H9 (cell line): Measurements from ENCODE around the gene CHRNA4. TPM values are rescaled to one million over a fixed set of nuclear protein-coding genes. Genes with fewer than 3 reads are reported as not detected.

ENCODE experiments used
- DNase-seq: peaks from one replicate; pipeline ENCODE4 v3.0.0-alpha.2; 2017
- H2AFZ ChIP-seq: one replicate; pipeline ENCODE4 v1.6.1; 2013; ENCODE audit warnings: mild to moderate bottlenecking, low read length, control low read depth, moderate library complexity
- H2AK5ac ChIP-seq: 2 replicates; pipeline ENCODE4 v1.6.1; 2013; ENCODE audit warnings: low read length, control low read depth, mixed read lengths; ENCODE audit not compliant: insufficient read length
- H2BK120ac ChIP-seq: one replicate; pipeline ENCODE4 v1.6.1; 2013; ENCODE audit warnings: low read depth, mild to moderate bottlenecking, low read length, control low read depth, inconsistent platforms; ENCODE audit not compliant: poor library complexity, severe bottlenecking
- H2BK12ac ChIP-seq: 2 replicates; pipeline ENCODE4 v1.6.1; 2013; ENCODE audit warnings: low read length, control low read depth, mixed read lengths, low read depth; ENCODE audit not compliant: insufficient read length
- H2BK15ac ChIP-seq: 2 replicates; pipeline ENCODE4 v1.6.1; 2013; ENCODE audit warnings: low read depth, low read length, control low read depth
- H2BK20ac ChIP-seq: one replicate; pipeline ENCODE4 v1.6.1; 2013; ENCODE audit warnings: low read depth, mild to moderate bottlenecking, low read length, control low read depth, inconsistent platforms; ENCODE audit not compliant: poor library complexity, severe bottlenecking
- H2BK5ac ChIP-seq: 2 replicates; pipeline ENCODE4 v1.6.1; 2013; ENCODE audit warnings: low read length, control low read depth, mixed read lengths; ENCODE audit not compliant: insufficient read length
- H3K14ac ChIP-seq: 2 replicates; pipeline ENCODE4 v1.6.1; 2013; ENCODE audit warnings: low read length, control low read depth; ENCODE audit not compliant: insufficient read depth
- H3K18ac ChIP-seq: 2 replicates; pipeline ENCODE4 v1.6.1; 2013; ENCODE audit warnings: low read depth, mild to moderate bottlenecking, mixed read lengths, low read length, control low read depth; ENCODE audit not compliant: insufficient read length
- H3K23ac ChIP-seq: 2 replicates; pipeline ENCODE4 v1.6.1; 2013; ENCODE audit warnings: low read length, control low read depth, mixed read lengths, low read depth; ENCODE audit not compliant: insufficient read length
- H3K23me2 ChIP-seq: 2 replicates; pipeline ENCODE4 v1.6.1; 2013; ENCODE audit warnings: low read depth, mild to moderate bottlenecking, mixed read lengths, low read length, control low read depth; ENCODE audit not compliant: insufficient read length, poor library complexity, severe bottlenecking
- H3K27ac ChIP-seq: 2 replicates; pipeline ENCODE4 v1.5.1; 2013; ENCODE audit warnings: low read length, control low read depth, mixed read lengths, low read depth; ENCODE audit not compliant: insufficient read length
- H3K27me3 ChIP-seq: 2 replicates; pipeline ENCODE4 v1.6.1; 2013; ENCODE audit warnings: low read length, control low read depth, inconsistent platforms; ENCODE audit not compliant: insufficient read depth
- H3K4ac ChIP-seq: 2 replicates; pipeline ENCODE4 v1.6.1; 2013; ENCODE audit warnings: low read depth, mild to moderate bottlenecking, control low read depth, inconsistent platforms, low read length, moderate library complexity
- H3K4me1 ChIP-seq: 2 replicates; pipeline ENCODE4 v1.6.1; 2013; ENCODE audit warnings: low read length, control low read depth, inconsistent platforms; ENCODE audit not compliant: insufficient read depth
- H3K4me2 ChIP-seq: 2 replicates; pipeline ENCODE4 v1.6.1; 2013; ENCODE audit warnings: low read length, control low read depth, mixed read lengths; ENCODE audit not compliant: insufficient read length, insufficient read depth
- H3K56ac ChIP-seq: 2 replicates; pipeline ENCODE4 v1.6.1; 2013; ENCODE audit warnings: low read depth, mild to moderate bottlenecking, mixed read lengths, low read length, control low read depth; ENCODE audit not compliant: insufficient read length
- H3K79me1 ChIP-seq: 2 replicates; pipeline ENCODE4 v1.6.1; 2013; ENCODE audit warnings: low read depth, mild to moderate bottlenecking, moderate library complexity, low read length, control low read depth, inconsistent platforms; ENCODE audit not compliant: insufficient read depth, poor library complexity, severe bottlenecking
- H3K79me2 ChIP-seq: 2 replicates; pipeline ENCODE4 v1.6.1; 2013; ENCODE audit warnings: low read length, control low read depth, inconsistent platforms; ENCODE audit not compliant: insufficient read depth
- H3K9ac ChIP-seq: 2 replicates; pipeline ENCODE4 v1.6.1; 2013; ENCODE audit warnings: low read length, control low read depth, mixed read lengths; ENCODE audit not compliant: insufficient read length; ENCODE audit errors: extremely low read depth
- H3K9me3 ChIP-seq: one replicate; pipeline ENCODE4 v1.6.1; 2013; ENCODE audit warnings: low read depth, low read length, inconsistent platforms; ENCODE audit not compliant: control insufficient read depth
- H3T11ph ChIP-seq: one replicate; pipeline ENCODE4 v1.6.1; 2013; ENCODE audit warnings: mild to moderate bottlenecking, low read length, control low read depth, inconsistent platforms
- H4K20me1 ChIP-seq: one replicate; pipeline ENCODE4 v1.6.1; 2013; ENCODE audit not compliant: control insufficient read depth, insufficient read length, insufficient read depth
- H4K5ac ChIP-seq: 2 replicates; pipeline ENCODE4 v1.6.1; 2013; ENCODE audit warnings: low read depth, mild to moderate bottlenecking, mixed read lengths, low read length, control low read depth; ENCODE audit not compliant: insufficient read length
- H4K8ac ChIP-seq: replicated peaks from 2 replicates; pipeline ENCODE4 v1.6.1; 2013; ENCODE audit warnings: low read length, control low read depth, mixed read lengths, low read depth; ENCODE audit not compliant: insufficient read length
- H4K91ac ChIP-seq: 2 replicates; pipeline ENCODE4 v1.6.1; 2013; ENCODE audit warnings: low read depth, mild to moderate bottlenecking, moderate library complexity, mixed read lengths, low read length, control low read depth; ENCODE audit not compliant: insufficient read length
- H3K27ac Mint-ChIP-seq, 3 experiments: 2 replicates in 2 of 3; 3 replicates in 1 of 3; pipeline ENCODE4 v1.8.0; 2020 to 2021; ENCODE audit warnings: mixed read lengths in 3 of 3, mild to moderate bottlenecking in 1 of 3, moderate library complexity in 1 of 3
- H3K27me3 Mint-ChIP-seq: 2 replicates; pipeline ENCODE4 v1.8.0; 2021; ENCODE audit warnings: low read depth, mild to moderate bottlenecking, moderate library complexity, mixed read lengths
- H3K36me3 Mint-ChIP-seq, 3 experiments: 2 replicates in 2 of 3; 3 replicates in 1 of 3; pipeline ENCODE4 v1.8.0; 2020 to 2021; ENCODE audit warnings: low read depth in 3 of 3, mixed read lengths in 3 of 3; ENCODE audit not compliant: insufficient read depth in 1 of 3
- H3K4me1 Mint-ChIP-seq, 2 experiments: 2 replicates each; pipeline ENCODE4 v1.8.0; 2020; ENCODE audit warnings: mixed read lengths in 2 of 2
- H3K4me3 Mint-ChIP-seq, 2 experiments: 2 replicates in 1 of 2; 3 replicates in 1 of 2; pipeline ENCODE4 v1.8.0; 2020 to 2021; ENCODE audit warnings: mild to moderate bottlenecking in 2 of 2, mixed read lengths in 2 of 2, moderate library complexity in 1 of 2
- H3K9me3 Mint-ChIP-seq, 2 experiments: 2 replicates in 1 of 2; 3 replicates in 1 of 2; pipeline ENCODE4 v1.8.0; 2020; ENCODE audit warnings: mild to moderate bottlenecking in 2 of 2, mixed read lengths in 2 of 2, moderate library complexity in 1 of 2
- WGBS: extraction: QIAGEN DNeasy Blood & Tissue Kit; methylation state at CpG from one replicate; pipeline ENCODE4 v1.1.7; 2013; ENCODE audit warnings: missing lambda C conversion rate, low lambda C conversion rate, mixed read lengths; ENCODE audit not compliant: insufficient read length; ENCODE audit errors: extremely low coverage; 5-methylcytosine and 5-hydroxymethylcytosine counted together
- total RNA-seq: library from RNA; stranded (reverse); gene quantifications from 2 replicates; pipeline ENCODE4 v1.2.1, GENCODE V29; 2021
- TF ChIP-seq, protein P1 (sequence below): fragments of 200-600 bp; sonication (generic); conservative IDR thresholded peaks from 3 replicates; pipeline ENCODE4 v1.8.0; 2021; ENCODE audit warnings: antibody characterized with exemption, mild to moderate bottlenecking

CHRNA4 gene
- total RNA-seq, 1 experiment from 2014 or later: 2.5 TPM

DNA sequence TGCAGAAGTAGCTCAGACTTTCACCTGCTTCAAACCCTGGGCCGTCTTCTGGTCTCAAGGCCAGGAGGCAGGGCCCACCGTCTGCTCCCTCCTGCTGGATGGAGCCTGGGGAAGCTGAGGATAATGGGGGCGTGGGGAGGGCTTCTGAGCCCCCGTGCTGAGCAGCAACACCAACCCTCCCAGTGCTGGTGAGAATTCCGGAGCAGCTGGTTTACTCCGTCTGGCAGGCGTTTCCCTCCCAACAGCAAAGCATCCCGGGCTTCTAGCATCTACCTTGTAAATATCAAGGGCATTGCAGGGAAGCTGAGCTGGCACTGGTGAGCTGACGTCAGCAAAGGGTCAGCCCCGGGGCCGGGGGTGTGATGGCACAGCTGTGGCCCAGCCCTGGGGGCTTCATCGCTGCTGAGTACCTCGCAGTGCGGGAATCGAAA is 16.8 kb upstream of the CHRNA4 start:
- no peak overlapping the region for H3K4me2 ChIP-seq
- H3K9ac ChIP-seq: no peak overlapping the region
- no peaks in the 10 kb centered on the region for H3K9me3 ChIP-seq
- H2BK120ac ChIP-seq: no peak overlapping the region
- H3K23me2 ChIP-seq: no peaks in the 10 kb centered on the region
- Mint-ChIP-seq H3K27me3 (peaks cover 2% of the 10 kb centered on the region), H3K4me1 (peaks cover 12 to 34% of the 10 kb centered on the region in 2 experiments), H3K27ac (no peak overlapping the region), H3K36me3 (no peaks in the 10 kb centered on the region), H3K9me3 (peaks cover 0 to 5% of the 10 kb centered on the region in 2 experiments; a peak in 1 of 5 replicates), H3K4me3 (no peak overlapping the region)
- DNase-seq: no peak
- no CpG with 5 or more reads among the region's 15 CpGs for WGBS
- H2BK12ac ChIP-seq: no peak overlapping the region
- H3K14ac ChIP-seq: no peak overlapping the region
- H3T11ph ChIP-seq: no peak overlapping the region
- peaks cover 4% of the 10 kb centered on the region; the same call in 1 of the 2 replicates for H3K4me1 ChIP-seq
- no peak overlapping the region for H4K8ac ChIP-seq
- no peaks in the 10 kb centered on the region for H3K79me2 ChIP-seq
- H2AK5ac ChIP-seq: no peak overlapping the region
- no peak overlapping the region for H3K18ac ChIP-seq
- H3K56ac ChIP-seq: no peak overlapping the region
- no peak overlapping the region for H4K5ac ChIP-seq
- TF ChIP-seq, protein P1, sequence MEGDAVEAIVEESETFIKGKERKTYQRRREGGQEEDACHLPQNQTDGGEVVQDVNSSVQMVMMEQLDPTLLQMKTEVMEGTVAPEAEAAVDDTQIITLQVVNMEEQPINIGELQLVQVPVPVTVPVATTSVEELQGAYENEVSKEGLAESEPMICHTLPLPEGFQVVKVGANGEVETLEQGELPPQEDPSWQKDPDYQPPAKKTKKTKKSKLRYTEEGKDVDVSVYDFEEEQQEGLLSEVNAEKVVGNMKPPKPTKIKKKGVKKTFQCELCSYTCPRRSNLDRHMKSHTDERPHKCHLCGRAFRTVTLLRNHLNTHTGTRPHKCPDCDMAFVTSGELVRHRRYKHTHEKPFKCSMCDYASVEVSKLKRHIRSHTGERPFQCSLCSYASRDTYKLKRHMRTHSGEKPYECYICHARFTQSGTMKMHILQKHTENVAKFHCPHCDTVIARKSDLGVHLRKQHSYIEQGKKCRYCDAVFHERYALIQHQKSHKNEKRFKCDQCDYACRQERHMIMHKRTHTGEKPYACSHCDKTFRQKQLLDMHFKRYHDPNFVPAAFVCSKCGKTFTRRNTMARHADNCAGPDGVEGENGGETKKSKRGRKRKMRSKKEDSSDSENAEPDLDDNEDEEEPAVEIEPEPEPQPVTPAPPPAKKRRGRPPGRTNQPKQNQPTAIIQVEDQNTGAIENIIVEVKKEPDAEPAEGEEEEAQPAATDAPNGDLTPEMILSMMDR: no peak
- H2BK5ac ChIP-seq: no peak overlapping the region
- no peaks in the 10 kb centered on the region for H3K79me1 ChIP-seq
- H2BK20ac ChIP-seq: no peak overlapping the region
- H2BK15ac ChIP-seq: no peak overlapping the region
- H2AFZ ChIP-seq: no peak overlapping the region
- no peaks in the 10 kb centered on the region for H3K27me3 ChIP-seq
- no peak overlapping the region for H3K27ac ChIP-seq
- H4K91ac ChIP-seq: no peak overlapping the region
- no peak overlapping the region for H3K23ac ChIP-seq
- no peak overlapping the region for H3K4ac ChIP-seq
- H4K20me1 ChIP-seq: no peaks in the 10 kb centered on the region
